DOHH2 (cell line): Measurements from ENCODE around the gene SDCCAG8.

Experiments used
- EZH2phosphoT487 ChIP-seq: fragments of 200-600 bp; sonication (generic); IDR thresholded peaks from 2 replicates; pipeline ENCODE4 v1.6.1; 2017; ENCODE audit warnings: borderline replicate concordance, mild to moderate bottlenecking, antibody characterized with exemption, low read length, moderate library complexity, mixed read lengths
- TF ChIP-seq, protein P1 (sequence below): fragments of 200-600 bp; sonication (generic); IDR thresholded peaks from one replicate; pipeline ENCODE4 v1.5.1; 2014; ENCODE audit warnings: antibody characterized with exemption, mild to moderate bottlenecking, low read depth, low read length; ENCODE audit not compliant: poor library complexity, severe bottlenecking

DNA sequence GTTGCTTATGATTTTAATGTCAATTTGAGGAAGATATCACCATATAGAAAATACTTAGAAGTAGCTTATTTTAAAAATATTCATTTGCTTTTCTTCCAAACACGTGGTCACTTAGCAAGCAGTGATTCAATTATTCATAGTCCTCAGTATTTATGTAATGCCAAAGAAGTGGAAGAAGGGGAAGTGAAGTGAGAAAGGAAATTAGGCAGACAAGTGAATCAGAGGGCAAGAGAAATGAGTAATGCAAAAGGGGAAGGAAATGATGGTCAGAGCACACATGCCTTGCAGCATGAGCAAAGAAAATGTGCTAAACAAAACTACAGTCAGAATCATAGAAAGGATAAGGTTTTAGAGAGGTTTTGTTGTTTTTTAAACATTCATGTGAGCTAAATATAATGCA is 31.8 kb downstream of the SDCCAG8 start:
- TF ChIP-seq, protein P1, sequence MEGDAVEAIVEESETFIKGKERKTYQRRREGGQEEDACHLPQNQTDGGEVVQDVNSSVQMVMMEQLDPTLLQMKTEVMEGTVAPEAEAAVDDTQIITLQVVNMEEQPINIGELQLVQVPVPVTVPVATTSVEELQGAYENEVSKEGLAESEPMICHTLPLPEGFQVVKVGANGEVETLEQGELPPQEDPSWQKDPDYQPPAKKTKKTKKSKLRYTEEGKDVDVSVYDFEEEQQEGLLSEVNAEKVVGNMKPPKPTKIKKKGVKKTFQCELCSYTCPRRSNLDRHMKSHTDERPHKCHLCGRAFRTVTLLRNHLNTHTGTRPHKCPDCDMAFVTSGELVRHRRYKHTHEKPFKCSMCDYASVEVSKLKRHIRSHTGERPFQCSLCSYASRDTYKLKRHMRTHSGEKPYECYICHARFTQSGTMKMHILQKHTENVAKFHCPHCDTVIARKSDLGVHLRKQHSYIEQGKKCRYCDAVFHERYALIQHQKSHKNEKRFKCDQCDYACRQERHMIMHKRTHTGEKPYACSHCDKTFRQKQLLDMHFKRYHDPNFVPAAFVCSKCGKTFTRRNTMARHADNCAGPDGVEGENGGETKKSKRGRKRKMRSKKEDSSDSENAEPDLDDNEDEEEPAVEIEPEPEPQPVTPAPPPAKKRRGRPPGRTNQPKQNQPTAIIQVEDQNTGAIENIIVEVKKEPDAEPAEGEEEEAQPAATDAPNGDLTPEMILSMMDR = no peak
- no peak for TF ChIP-seq EZH2phosphoT487
